ENCODE measurements around the gene FADD.
A peak's percentile ranks its signal among the peaks of the same experiment; 100 is the strongest.

FADD gene, protein sequence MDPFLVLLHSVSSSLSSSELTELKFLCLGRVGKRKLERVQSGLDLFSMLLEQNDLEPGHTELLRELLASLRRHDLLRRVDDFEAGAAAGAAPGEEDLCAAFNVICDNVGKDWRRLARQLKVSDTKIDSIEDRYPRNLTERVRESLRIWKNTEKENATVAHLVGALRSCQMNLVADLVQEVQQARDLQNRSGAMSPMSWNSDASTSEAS

DNA sequence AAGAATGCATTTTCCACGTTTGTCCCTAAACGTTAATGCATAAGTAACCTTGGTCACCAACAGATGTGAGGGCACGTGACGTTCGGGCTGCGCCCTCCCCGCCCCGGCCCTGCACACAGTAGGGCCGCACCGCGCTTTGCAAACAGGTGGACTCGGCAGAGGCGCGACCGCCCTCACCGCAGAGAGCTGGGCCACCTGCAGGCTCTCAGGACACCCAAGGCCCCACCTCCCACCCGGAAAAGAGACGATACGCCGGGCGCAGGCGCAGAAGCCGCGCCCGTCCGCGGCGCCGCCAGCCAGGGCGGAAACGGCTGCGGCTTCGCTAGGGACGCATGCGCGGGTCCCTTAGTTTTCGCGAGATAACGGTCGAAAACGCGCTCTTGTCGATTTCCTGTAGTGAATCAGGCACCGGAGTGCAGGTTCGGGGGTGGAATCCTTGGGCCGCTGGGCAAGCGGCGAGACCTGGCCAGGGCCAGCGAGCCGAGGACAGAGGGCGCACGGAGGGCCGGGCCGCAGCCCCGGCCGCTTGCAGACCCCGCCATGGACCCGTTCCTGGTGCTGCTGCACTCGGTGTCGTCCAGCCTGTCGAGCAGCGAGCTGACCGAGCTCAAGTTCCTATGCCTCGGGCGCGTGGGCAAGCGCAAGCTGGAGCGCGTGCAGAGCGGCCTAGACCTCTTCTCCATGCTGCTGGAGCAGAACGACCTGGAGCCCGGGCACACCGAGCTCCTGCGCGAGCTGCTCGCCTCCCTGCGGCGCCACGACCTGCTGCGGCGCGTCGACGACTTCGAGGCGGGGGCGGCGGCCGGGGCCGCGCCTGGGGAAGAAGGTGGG is at the start of gene FADD:
Gene FADD (plus strand): TSS at position 377 of the 831 bp plus-strand sequence. CDS start 164 bp downstream, at position 541.
- peak; percentile 89 for DNase-seq (ENCODE audit: low read depth)

DNA sequence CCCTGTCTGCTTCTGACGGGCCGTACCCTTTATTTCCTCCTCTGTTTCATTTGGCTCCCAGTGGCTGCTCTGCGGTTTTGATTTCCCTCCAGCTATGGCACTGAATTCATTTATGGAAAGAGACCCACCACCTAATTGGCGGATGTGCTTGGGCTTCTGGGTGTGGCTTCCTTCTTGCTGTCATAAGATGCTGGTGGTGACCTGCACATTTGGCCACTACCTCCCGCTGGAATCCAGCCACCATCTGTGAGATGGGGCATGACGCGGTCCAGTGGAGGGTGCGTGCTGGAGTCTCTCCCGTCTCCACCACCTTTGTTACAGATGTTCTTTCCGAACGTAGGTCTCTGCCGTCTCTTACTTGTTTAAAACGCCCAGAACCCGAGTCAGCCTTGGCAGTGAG is 47.7 kb upstream of the FADD start:
- no peak for DNase-seq (ENCODE audit: low read depth)

DNA sequence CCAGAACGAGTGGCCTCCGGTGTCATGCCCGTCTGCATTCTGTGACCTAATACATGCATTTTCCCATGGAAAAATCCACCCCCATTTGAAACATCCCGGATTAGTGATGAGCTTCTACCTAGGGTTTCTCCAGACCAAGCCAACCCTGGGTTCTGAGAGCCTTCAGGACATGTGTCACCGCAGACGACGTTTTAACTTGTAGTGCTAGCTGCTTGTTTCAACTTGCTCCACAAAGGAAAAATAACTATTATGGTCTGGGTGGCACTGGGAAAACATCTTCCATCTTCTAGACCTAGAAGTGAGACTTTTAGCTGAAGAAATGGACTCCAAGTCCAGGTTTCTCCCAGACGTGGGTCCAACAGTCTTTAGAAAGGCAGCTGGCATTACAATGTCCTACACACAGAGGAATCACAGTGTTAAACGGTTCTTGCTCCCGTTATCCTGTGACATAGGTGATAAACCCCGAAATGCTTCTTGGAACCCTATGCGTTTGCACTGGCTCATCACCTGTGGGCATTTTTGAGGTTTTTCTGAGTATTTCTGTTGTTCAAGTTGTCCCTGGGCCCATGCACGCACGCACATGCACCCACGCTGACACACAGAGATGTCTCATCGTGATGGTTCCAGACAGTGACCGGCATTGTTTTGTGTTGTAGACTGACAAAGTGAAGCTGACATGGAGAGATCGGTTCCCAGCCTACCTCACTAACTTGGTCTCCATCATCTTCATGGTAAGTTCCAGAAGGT is 46.6 kb upstream of the FADD start:
- DNase-seq (ENCODE audit: low read depth), result no peak

DNA sequence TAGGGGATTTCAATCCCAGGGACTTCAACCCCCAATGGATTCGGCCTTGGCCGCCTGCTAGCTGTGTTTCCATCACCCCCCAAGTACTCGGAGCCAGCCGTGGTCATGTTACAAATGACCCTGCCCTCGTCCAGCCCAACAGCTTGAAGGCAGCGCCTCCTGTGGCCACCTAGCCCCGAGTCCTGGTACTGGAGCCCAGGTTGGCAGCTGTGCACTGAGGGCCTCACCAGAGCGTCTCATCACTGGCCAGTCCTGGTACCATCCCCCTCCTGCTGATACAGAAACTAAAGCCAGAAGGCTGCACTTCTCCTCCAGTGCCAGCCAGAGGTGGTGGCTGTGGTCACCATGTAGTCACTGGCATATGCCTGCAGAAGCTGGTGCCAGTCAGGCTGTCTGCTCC is 44.9 kb upstream of the FADD start:
- DNase-seq (ENCODE audit: low read depth), result no peak

DNA sequence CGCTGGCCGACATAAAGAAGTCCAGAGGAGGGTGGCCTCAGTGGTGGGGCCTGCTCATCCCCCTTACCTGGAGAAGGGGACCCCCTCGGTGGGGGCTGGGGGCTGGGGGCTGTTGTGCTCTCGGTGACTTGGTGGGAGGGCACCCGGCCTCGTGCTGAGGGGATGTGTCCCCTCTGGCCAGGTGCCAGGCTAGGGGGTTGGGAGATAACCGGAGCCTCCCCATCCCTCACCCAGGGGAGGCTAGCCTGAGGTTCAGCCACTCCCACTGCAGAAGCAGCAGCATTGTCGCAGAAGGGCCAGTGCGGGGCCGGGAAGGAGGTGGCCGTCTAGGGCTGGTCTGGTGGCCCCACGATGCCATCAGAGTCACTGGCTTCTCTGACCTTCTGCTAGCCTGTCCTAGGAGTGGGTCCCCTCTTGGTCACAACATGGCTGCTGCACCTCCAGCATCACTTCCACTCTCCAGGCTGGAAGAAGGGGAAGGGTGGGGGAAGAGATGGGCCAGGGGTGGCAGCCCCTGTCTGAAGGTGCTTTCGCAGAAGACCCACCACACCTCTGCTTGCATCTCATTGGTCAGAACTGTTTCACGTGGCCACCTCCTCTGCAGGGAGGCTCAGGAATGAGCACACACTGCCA is 44.2 kb upstream of the FADD start:
- no peak for DNase-seq (ENCODE audit: low read depth)

DNA sequence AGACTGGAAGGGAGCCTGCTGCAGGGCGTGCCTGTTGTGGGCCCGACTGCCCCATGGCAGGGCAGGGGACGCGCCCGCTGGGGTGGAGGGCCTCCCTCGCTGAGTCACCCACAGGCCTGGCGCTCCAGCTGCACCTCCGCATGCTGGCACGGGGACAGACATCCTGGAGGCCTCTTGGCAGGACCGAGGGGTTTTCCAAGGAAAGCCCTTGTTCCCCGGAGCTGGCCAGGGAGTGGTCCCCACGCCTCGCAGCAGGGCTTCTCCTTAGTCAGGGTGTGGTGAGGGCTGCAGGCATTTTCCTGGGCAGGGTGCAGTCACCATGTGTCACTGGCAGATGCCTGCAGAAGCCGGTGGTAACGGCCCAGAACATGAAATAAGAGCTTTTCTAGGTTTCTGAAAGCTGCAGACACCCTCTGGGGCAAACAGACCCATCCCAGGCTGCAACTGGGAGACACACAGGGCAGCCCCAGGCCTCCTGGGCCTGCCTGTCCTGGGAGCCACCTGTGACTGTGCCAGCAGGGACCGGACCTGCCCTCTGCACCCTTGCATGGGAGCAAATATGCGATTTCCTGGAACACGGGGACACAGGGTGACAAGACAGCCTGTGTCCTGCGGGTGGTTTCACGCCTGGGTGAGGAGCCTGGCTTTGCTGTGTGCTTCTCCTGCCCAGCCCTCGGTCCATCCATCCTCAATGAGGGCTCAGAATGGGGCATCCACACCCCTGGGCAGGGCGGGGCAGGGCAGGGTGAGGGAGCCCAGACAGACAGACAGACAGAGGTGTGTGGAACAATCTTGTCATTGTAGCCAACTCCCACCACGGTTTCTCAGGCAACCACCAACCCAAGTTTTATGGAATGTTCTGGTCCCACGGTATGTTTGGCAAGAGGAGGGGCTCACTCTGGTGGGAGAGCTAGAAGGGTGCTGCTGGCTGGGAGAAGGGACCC is 43.2 kb upstream of the FADD start:
- DNase-seq (ENCODE audit: low read depth), result no peak

DNA sequence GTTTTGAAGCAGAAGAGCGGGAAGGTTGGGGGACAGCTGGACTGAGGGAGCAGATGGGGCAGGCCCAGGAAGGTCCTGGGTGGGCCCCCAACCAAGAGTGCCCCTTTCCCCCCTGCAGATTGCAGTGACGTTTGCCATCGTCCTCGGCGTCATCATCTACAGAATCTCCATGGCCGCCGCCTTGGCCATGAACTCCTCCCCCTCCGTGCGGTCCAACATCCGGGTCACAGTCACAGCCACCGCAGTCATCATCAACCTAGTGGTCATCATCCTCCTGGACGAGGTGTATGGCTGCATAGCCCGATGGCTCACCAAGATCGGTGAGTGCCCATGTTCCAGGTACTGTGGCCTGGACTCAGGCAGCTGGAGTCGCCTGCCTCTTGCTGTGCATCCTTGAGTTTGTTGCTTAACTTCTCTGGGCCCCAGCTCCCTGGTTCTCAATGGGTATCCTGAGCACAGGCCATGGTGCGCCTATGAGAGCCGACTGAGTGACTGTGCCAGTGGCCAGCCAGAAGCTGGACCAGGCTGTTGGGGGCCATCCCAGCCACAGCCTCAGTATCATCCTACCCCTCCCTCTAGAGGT is 42.0 kb upstream of the FADD start:
- no peak for DNase-seq (ENCODE audit: low read depth)

DNA sequence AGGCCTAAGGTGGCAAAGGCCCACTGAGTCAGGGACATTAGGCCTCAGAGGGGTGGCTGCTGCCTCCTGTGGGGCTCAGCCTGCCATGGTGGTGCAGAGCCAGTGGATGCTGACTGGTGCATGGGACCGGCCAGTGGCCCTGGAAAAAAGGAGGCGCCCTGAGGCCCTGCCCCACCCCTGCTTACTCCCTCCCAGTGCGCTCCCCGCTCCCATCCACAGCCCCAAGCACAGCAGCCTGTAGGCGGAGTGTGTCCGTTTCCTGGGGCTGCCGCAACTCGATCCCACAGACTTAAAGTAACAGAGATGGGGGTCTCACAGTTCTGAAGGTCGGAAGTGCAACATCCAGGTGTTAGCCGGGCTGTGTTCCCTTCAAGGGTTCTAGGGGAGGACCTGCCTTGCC is 38.4 kb upstream of the FADD start:
- DNase-seq (ENCODE audit: low read depth), result no peak

DNA sequence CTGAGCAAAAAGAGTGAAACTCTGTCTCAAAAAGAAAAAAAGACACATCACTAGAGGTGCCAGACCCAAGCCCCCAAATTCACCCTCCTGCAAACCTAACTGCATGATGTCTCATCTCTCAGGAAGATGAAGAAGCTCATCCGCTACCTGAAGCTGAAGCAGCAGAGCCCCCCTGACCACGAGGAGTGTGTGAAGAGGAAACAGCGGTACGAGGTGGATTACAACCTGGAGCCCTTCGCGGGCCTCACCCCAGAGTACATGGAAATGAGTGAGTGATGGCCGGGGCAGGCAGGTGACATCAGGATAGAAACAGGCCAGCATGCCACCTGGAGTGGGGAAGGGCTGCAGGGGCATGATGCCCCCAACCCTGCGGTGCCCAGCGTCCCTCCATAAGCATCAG is 36.0 kb upstream of the FADD start:
- no peak for DNase-seq (ENCODE audit: low read depth)

DNA sequence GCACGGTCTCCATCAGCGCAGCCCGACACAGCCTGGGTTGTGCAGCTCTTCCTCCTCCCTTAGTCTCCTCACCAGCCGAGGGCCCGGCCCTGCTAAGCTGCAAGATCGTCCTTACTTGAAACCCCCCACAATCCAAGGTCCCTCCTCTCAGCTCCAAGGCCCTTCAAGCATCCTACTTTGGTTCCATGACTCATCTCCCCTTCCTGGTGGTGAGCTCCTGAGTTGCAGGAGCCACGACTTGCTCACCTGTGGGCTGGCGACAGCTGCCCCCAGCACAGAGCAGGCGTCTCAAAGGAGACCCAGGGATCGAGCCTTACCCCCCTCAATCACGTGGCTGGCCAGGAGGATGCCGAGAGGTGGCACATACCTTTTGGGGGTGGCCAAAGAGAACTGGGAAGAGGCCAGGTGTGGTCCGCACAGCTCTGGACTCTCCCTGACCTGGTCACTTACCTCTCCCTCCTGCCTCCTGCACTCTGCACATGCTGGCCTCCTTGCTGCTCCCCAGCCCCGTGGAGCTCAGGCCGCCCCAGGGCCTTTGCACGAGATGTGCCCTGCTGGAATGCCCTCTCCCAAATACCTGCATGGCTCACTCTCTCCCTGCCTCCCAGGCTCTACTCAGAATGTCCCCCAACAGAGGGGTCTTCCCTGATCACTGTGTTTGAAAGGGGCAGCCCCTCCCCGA is 35.2 kb upstream of the FADD start:
- DNase-seq (ENCODE audit: low read depth), result no peak

DNA sequence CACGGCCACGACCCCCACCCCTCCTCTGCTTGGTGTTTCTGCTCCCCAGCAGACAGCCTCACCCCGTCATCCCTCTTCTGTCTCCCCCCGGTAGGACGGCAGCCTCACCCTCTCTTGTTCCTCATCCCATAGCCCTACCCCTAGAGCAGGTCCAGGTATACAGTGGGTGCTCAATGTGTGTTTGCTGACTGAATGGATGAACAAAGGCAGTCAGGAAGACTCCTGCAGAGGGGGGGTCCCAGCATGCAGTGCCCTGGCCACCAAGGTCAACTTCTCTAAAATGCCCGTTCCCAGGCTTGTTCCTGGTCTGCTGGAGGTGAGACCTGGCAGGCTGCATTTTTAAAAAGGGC is 34.7 kb upstream of the FADD start:
- DNase-seq (ENCODE audit: low read depth), result no peak

DNA sequence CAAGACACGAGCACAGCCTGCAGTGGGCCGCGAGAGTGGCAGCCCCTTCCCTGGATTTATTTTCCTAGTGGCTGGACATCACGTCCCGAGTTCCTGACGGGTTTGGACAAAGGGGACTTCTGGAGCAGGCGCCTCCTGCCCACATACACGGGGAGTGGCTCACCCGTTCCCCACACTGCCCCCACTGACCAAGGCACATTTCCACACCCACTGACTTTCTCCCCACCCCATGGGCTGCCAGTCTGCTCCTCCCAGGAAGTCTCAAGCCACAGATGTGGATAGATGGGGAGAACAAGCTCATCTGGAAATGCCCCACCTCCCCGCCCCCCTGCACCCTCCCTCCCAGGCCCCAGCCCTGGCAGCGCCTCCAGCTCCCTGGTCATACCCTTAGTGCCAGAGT is 34.0 kb upstream of the FADD start:
- DNase-seq (ENCODE audit: low read depth), result no peak

DNA sequence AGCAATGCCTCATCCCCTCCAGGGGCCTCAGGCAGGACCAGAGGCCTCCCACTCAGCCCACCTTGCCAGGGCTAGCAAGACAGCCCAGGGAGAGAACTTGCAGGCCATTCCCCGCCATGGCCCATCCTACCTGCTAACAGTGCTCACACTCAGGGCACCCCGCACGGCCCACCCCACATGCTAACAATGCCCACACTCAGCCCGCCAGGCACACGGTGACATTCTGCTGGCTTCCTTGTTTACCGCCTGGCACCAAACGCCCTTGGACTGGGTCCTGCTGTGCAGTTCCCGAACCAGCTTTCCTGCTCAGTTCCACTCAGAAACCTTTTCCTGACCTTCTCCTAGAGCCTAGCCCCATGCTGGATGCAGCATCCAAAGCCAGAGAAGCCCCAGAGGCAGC is 33.5 kb upstream of the FADD start:
- DNase-seq (ENCODE audit: low read depth), result no peak

DNA sequence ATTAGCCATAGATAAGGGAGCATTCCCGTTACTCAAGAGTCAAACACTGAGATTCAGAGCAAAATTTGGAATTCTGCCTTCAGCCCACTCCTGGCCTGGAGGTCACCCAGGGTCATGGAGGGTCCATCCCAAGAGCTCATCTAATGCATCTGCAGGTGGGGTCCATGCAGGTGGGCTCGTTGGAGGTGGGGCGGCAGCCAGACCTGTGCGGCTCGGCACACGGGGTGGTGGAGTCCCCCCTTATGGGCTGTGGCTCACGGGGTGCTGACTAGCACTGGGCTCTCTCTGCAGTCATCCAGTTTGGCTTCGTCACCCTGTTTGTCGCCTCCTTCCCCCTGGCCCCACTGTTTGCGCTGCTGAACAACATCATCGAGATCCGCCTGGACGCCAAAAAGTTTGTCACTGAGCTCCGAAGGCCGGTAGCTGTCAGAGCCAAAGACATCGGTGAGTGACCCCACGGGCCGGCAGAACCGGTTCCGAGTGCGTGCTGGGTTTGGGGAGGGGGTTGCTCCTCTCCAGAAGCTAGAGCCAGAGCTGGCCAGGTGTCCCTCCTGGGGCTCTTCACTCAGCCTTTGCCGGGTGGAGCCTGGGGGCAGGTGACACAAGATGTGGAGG is 32.4 kb upstream of the FADD start:
- no peak for DNase-seq (ENCODE audit: low read depth)

DNA sequence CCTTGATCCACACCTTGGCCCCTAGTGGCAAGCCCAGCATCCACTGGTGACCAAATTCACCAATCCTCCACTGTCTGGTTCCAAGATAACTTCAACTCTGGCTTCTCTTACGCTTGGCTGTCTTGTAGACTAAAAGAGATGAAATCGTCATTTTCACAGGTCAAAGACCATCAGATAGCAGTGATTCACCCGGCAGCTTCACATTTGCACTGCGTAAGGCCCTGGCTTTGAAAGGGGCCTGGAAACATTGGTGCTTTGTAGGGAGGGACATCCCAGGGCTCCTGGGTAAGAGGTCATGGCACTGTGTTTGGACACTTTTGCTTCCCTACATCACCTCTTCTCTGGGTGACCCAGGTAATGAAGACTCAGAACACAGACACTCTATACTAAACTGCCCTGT is 30.1 kb upstream of the FADD start:
- no peak for DNase-seq (ENCODE audit: low read depth)

DNA sequence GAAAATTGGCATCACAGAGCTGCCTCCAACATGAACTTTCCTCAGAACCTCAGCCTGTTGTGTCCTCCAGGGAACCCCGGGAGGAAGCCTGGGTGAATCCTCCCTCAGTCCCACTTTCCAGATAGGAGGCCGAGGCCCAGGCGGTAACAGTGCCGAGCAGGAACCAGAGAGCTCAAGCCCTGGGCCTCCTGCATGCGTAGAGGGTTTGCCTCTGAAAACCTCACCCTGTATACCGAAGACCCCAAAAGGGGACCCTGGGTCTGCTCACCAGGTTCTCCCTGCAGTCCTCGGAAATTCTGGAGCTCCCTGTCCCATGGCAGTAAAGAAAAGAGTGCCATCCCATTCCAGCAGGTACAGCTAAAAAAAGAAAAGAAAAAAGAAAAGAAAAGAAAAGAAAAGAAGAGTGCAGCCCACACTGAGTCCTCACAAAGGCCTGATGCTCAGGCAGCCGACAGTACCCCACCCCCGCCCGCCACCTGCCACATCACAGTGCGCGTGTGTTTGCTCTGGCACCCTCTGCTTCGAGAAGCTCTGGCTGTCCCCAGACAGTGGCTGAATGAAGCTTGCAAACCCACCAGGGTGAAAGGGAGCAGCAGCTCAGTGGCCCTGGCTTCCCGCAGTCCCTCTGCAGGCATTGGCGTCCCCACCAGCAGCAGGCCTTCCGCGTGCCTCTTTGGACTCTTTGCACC is 28.4 kb upstream of the FADD start:
- DNase-seq (ENCODE audit: low read depth), result no peak

DNA sequence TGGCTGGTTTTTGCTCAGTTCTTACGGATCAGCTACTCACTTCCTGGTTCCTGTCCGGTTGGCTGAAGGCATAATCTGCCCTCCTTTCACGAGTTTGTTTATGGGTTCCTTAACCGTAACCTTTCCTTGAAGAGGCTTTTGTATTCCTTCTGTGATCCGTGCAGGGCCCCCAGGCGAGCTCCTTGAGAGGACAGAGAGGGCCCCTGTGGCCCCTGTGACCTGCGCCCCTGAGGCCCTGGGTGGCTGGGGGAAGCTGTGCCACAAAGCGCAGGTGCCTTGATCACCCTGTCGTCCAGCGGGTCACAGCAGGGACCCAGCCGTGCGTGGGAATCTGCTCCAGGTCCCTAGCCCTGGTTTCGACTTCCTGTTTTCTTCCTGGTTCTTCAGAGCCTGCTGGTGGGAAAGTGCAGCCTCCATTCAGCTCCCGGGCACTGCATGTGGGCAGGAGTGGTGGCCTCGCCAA is 27.8 kb upstream of the FADD start:
- DNase-seq (ENCODE audit: low read depth), result no peak

DNA sequence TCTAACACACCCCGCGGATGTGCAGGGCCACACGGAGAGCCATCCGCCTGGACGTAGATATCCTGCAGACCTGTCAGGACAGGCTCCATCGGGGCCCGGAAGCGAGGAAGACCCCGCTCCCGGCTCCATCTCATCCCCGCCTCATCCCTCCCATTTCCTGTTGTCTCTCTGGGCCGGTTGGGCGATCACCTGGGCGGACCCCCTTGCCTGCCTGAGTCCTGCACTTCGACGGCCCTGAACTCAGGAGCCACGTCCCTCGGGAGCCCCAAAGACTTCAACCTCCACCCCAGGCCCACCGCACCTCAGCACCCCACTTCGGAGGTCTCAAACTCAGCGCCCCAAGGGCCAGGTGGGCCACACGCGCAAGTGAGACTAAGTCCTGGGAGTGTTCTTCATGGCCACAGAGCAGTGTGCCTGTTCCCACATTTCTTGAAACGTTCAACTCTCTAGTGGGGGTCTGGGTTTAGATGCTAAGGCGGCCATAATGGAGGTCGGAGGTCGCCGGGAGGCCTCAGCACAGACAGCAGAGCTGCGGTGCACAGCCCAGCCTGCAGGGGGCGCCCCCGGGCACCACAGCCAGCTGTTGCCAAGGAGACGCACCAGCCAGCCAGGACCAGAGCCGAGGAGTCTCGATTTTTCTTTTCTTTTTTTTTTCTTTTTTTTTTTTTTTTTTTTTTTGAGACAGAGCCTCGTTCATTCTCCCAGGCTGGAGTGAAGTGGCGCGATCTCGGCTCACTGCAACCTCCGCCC is 26.0 kb upstream of the FADD start:
- DNase-seq (ENCODE audit: low read depth), result peak; percentile 10

DNA sequence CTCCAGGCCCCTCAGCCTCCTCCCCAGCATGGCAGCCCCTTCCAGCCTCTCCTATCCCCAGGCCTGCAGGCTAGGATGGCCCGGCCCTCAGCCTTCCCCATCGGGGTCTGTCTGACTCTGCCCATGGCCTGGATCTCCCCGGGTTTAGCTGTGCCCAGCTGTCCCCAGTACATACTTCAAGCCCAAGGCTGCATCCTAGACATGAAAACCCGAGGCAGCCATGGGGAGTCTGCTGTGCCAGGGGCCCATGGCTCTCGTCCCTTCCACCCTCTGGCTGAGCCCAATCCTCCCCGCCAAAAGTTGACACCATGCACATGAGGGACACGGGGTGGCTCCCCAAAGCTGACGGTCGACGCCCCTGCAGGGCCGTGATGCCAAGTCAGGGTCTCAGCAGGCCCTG is 22.2 kb upstream of the FADD start:
- DNase-seq (ENCODE audit: low read depth), result no peak
